NCI-H748 treated with DMSO at 0.1 percent for 48 hours (cell line): ENCODE data around the gene SLC13A2.
"Not testable (repeated sequence)": the region's sequence is repeated elsewhere in the genome, so short reads cannot be mapped to it uniquely, and the experiment has no call there.

ENCODE experiments used
- DNase-seq: peaks from one replicate; lab custom pipeline; 2025; lab: John Stamatoyannopoulos, UW

The SLC13A2 gene, protein sequence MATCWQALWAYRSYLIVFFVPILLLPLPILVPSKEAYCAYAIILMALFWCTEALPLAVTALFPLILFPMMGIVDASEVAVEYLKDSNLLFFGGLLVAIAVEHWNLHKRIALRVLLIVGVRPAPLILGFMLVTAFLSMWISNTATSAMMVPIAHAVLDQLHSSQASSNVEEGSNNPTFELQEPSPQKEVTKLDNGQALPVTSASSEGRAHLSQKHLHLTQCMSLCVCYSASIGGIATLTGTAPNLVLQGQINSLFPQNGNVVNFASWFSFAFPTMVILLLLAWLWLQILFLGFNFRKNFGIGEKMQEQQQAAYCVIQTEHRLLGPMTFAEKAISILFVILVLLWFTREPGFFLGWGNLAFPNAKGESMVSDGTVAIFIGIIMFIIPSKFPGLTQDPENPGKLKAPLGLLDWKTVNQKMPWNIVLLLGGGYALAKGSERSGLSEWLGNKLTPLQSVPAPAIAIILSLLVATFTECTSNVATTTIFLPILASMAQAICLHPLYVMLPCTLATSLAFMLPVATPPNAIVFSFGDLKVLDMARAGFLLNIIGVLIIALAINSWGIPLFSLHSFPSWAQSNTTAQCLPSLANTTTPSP

GRCh38 chr17:28473542-28473941 lies at the start of gene SLC13A2:
Gene SLC13A2, plus strand, starts transcription at chr17:28473644. Its CDS starts 69 bp downstream, at chr17:28473713.
- DNase-seq: no peak

GRCh38 chr17:28425206-28425605 lies 48.2 kb upstream of the SLC13A2 start:
- no peak for DNase-seq

DNA sequence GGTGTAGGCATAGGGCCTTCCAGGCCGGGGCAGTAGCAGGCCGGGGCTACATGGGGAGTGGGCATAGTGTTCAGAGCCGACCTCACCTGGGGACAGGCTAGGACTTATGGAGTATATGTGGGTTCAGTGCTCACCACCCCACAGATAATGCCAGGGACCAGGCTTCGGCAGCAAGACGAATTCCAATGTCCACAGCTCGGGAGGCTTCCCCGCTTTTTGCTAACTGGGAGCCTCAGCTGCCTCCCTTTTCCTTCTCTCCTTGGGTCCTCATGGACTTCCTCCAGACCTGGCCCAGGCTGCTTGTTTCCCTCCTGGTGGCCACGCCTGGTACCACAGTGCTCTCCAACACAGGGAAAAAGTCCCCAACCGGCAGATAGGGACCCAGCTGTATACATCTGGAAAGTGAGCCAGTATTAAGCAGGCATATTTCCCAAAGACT lies 47.3 kb upstream of the SLC13A2 start:
- DNase-seq: no peak

DNA sequence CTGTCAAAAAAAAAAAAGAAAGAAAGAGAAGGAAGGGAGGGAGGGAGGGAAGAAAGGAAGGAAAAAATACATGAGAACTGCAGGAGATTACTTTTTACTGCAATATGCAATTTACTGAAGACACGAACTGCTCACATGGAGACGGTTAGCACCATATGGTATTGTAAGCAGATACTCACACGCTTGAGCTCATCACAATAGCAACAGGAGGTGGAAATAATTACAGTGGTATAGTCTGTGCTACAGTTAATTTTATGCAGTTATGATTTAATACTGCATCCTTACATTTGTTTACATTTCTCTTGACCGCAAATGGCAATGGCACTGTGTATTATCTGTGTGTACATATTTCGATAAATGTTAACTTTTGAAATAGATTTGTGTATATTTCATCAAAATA lies 46.1 kb upstream of the SLC13A2 start:
- peak; percentile 17 for DNase-seq

GRCh38 chr17:28427982-28428381 lies 45.5 kb upstream of the SLC13A2 start:
- DNase-seq: not testable (repeated sequence)

DNA sequence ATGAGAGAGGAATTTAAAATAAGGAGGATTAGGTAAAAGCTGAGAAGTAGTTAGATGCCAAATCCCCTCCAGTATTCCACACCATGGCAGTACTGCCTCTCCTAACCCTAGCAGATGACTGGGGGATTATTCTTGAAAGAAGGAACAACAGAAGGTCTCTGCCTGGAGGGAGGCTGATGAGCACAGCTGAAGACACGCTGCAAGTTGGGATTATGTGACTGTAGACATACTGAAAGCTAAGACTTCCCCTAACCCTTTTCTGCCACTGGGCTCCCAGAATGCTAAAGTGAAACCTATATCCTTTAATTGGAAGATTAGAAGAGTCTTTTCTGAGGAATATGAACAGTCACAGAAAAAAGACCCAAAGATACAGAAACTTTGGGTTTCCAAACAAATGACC lies 39.7 kb upstream of the SLC13A2 start:
- no peak for DNase-seq

GRCh38 chr17:28434326-28434725 lies 39.1 kb upstream of the SLC13A2 start:
- DNase-seq: not testable (repeated sequence)

- no peak for DNase-seq
Observed at GRCh38 chr17:28443901-28444638, 29.4 kb upstream of the SLC13A2 start.

- no peak for DNase-seq
Observed at GRCh38 chr17:28446716-28447395, 26.6 kb upstream of the SLC13A2 start.

- DNase-seq: no peak
Observed at GRCh38 chr17:28447396-28447760, 26.1 kb upstream of the SLC13A2 start.

- no peak for DNase-seq
Observed at GRCh38 chr17:28449859-28450258, 23.6 kb upstream of the SLC13A2 start.

GRCh38 chr17:28457890-28458289 lies 15.6 kb upstream of the SLC13A2 start:
- no peak for DNase-seq

DNA sequence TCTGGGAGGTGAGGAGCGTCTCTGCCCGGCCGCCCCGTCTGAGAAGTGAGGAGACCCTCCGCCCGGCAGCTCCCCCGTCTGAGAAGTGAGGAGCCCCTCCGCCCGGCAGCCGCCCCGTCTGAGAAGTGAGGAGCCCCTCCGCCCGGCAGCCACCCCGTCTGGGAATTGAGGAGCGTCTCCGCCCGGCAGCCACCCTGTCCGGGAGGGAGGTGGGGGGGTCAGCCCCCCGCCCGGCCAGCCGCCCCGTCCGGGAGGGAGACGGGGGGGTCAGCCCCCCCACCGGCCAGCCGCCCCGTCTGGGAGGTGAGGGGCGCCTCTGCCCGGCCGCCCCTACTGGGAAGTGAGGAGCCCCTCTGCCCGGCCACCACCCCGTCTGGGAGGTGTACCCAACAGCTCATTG lies 14.6 kb upstream of the SLC13A2 start:
- DNase-seq: not testable (repeated sequence)

DNA sequence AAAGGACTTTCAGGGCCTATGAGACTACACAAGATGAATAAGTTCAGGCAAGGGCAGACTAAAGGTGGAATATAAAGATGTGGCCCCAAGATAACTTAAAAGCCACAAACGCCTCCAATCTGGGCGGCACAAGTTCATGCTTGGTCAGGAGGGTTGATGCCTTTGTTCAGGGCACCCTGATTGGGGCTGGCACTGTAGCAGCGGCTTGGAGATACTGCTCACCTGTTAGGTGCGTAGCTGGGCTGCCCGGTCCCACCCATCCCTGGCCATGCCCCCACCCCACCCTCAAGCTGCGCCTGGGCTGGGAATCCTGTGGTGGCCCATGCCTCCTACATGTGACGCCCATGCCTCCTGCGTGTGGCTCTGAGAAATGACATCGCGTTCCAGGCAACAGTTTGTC lies 12.5 kb upstream of the SLC13A2 start:
- DNase-seq: no peak

- DNase-seq: no peak
Observed at GRCh38 chr17:28466001-28466400, 7.4 kb upstream of the SLC13A2 start.

DNA sequence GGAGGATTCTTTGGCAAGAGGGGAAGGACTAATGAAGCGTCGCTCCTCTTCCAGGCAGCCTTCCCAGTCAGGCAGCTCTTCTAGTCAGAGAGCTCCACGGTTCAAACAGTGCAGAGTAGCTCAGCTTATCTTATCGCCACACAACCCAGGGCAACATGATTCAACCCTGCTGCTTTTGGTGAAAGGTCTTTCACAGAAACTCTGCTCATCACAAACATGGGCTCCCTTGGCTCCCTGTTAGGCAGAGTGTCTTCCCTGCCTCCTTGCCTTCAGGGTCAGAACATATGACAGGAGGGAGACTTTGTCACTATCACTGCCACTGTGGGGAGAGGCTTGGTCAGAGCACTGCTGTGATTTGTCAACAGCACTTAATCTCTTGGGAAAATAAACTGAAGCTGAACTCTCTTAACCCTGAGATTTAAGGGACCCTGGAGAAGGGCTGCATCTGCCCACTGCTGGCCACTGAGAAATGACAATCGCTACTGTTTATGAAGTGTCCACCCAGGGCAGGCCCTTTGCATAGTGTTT lies 6.9 kb upstream of the SLC13A2 start:
- DNase-seq: no peak

GRCh38 chr17:28467456-28468025 lies 5.9 kb upstream of the SLC13A2 start:
- no peak for DNase-seq

- not testable (repeated sequence) for DNase-seq
Observed at GRCh38 chr17:28468033-28468735, 5.3 kb upstream of the SLC13A2 start.

DNA sequence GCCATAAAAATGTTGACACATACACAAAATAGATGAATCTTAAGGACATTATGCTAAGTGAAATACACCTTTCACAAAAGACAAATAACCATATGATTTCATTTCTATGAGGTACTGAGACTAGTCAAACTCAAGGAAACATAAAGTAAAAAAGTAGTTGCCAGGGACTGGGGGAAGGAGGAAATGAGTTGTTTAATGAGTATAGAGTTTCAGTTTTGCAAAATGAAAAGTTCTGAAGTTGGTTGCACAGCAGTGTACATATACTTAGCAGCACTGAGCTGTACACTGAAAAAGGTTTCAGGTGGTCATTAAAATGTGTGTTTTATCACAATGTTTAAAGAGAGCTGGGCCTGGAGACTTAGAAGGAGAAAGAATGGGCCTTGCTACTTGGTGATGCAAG lies 4.7 kb upstream of the SLC13A2 start:
- no peak for DNase-seq

- no peak for DNase-seq
Observed at GRCh38 chr17:28469376-28469775, 4.1 kb upstream of the SLC13A2 start.

GRCh38 chr17:28470266-28470913 lies 3.1 kb upstream of the SLC13A2 start:
- no peak for DNase-seq
